GM12878 (cell line): Measurements from ENCODE around the gene GPAT3. TPM values are rescaled to one million over a fixed set of nuclear protein-coding genes. Genes with fewer than 3 reads are reported as not detected.
"Not testable (repeated sequence)": the region's sequence is repeated elsewhere in the genome, so short reads cannot be mapped to it uniquely, and the experiment has no call there.

ENCODE experiments used
- ATAC-seq: fragments of 200-7000 bp; cut with Tn5 transposase; 3 replicates; pipeline ENCODE4 v1.9.1; 2020; ENCODE audit warnings: mild to moderate bottlenecking, moderate library complexity
- BruUV-seq: library from RNA; stranded (reverse); fragments of 400-500 nt; replicated peaks from 2 replicates; lab custom pipeline; 2021; lab: Mats Ljungman, UMichigan
- CTCF ChIA-PET: fragments of 300-600 bp; sonication (Branson Sonifier 250); formaldehyde crosslinking; extraction: SDS; loops from one replicate; lab custom pipeline; 2021; ENCODE audit warnings: inconsistent platforms; lab: Yijun Ruan, JAX
- POLR2A ChIA-PET: fragments of 350-600 bp; formaldehyde crosslinking; extraction: SDS; loops from one replicate; lab custom pipeline; 2021; ENCODE audit warnings: inconsistent platforms; lab: Charles Lee
- RAD21 ChIA-PET: fragments of 300-600 bp; sonication (Branson Sonifier 250); formaldehyde crosslinking; loops from one replicate; lab custom pipeline; 2023; ENCODE audit warnings: antibody characterized with exemption; ENCODE audit not compliant: unreplicated experiment; lab: Charles Lee
- SMC1A ChIA-PET: fragments of 300-600 bp; sonication (Branson Sonifier 250); formaldehyde crosslinking; loops from one replicate; lab custom pipeline; 2023; ENCODE audit not compliant: unreplicated experiment, uncharacterized antibody; lab: Charles Lee
- DNase-seq: peaks from one replicate; pipeline ENCODE4 v3.0.0-alpha.2; 2011; ENCODE audit warnings: low read depth, low spot score
- FAIRE-seq: peaks from 3 replicates; lab custom pipeline; 2011; peaks lifted over from hg19 to GRCh38; lab: Jason Lieb, UNC
- H2AFZ ChIP-seq: 2 replicates; pipeline ENCODE4 v1.6.0; 2011; ENCODE audit warnings: low read depth, low read length, control low read depth; ENCODE audit not compliant: control insufficient read depth
- H3K27ac ChIP-seq: 2 replicates; pipeline ENCODE4 v1.5.1; 2011; ENCODE audit warnings: control low read depth; ENCODE audit not compliant: control insufficient read depth, insufficient read depth
- H3K27me3 ChIP-seq, 2 experiments: replicated peaks in 1 of 2; 2 replicates each; pipeline versions ENCODE4 v1.6.0 to v1.6.1; 2011; ENCODE audit warnings: low read length in 1 of 2; ENCODE audit not compliant: control insufficient read depth in 2 of 2, insufficient read depth in 2 of 2
- H3K36me3 ChIP-seq, 2 experiments: 2 replicates each; pipeline ENCODE4 v1.5.1; 2011; ENCODE audit warnings: low read length in 1 of 2; ENCODE audit not compliant: control insufficient read depth in 2 of 2, insufficient read depth in 2 of 2
- H3K4me1 ChIP-seq: 2 replicates; pipeline ENCODE4 v1.6.1; 2011; ENCODE audit warnings: mild to moderate bottlenecking, low read length, moderate library complexity, mixed read lengths; ENCODE audit not compliant: control insufficient read depth, insufficient read depth
- H3K4me2 ChIP-seq: 2 replicates; pipeline ENCODE4 v1.6.0; 2011; ENCODE audit warnings: control low read depth; ENCODE audit not compliant: control insufficient read depth, insufficient read depth
- H3K4me3 ChIP-seq: fragments of 200-600 bp; sonication (generic); 2 replicates; pipeline ENCODE4 v1.5.1; 2016
- H3K79me2 ChIP-seq: 2 replicates; pipeline ENCODE4 v1.6.0; 2011; ENCODE audit warnings: low read length; ENCODE audit not compliant: control insufficient read depth, insufficient read depth
- H3K9ac ChIP-seq: 2 replicates; pipeline ENCODE4 v1.8.0; 2011; ENCODE audit warnings: low read length, control low read depth, mixed read lengths; ENCODE audit not compliant: control insufficient read depth, insufficient read depth
- H3K9me3 ChIP-seq: replicated peaks from 3 replicates; pipeline ENCODE4 v1.5.1; 2011; ENCODE audit warnings: mild to moderate bottlenecking, low read length; ENCODE audit not compliant: control insufficient read depth, insufficient read depth
- H4K20me1 ChIP-seq: 2 replicates; pipeline ENCODE4 v1.6.0; 2011; ENCODE audit not compliant: control insufficient read depth, insufficient read depth
- IRF4 ChIP-seq: IDR thresholded peaks from 2 replicates; pipeline ENCODE4 v1.6.1; 2011; ENCODE audit warnings: low read depth, low read length
- PRDM15 ChIP-seq: fragments of 450-650 bp; formaldehyde crosslinking; IDR thresholded peaks from 2 replicates; pipeline ENCODE4 v1.4.0; 2020; ENCODE audit warnings: mild to moderate bottlenecking, moderate library complexity
- RAD21 ChIP-seq: IDR thresholded peaks from 2 replicates; pipeline ENCODE4 v1.6.1; 2011; ENCODE audit warnings: mild to moderate bottlenecking, low read depth, low read length, moderate library complexity; ENCODE audit not compliant: insufficient read depth
- RAD51 ChIP-seq: fragments of 450-650 bp; IDR thresholded peaks from 2 replicates; pipeline ENCODE4 v1.6.1; 2016; ENCODE audit warnings: moderate library complexity, mild to moderate bottlenecking, inconsistent platforms
- SREBF1 ChIP-seq: IDR thresholded peaks from 2 replicates; pipeline ENCODE4 v1.6.1; 2012; ENCODE audit warnings: mild to moderate bottlenecking, low read length
- TCF3 ChIP-seq: IDR thresholded peaks from 2 replicates; pipeline ENCODE4 v1.6.1; 2012; ENCODE audit warnings: low read depth, mild to moderate bottlenecking, low read length, borderline replicate concordance; ENCODE audit not compliant: insufficient read depth
- WRNIP1 ChIP-seq: IDR thresholded peaks from 2 replicates; pipeline ENCODE4 v1.6.1; 2011; ENCODE audit warnings: low read depth, low read length, improper control_type of control experiment, borderline replicate concordance
- ZNF217 ChIP-seq: fragments of 450-650 bp; IDR thresholded peaks from 2 replicates; pipeline ENCODE4 v1.6.1; 2017; ENCODE audit warnings: antibody characterized with exemption, mild to moderate bottlenecking
- WGBS: methylation state at CpG from one replicate; pipeline ENCODE4 v1.1.6; 2016; ENCODE audit warnings: low lambda C conversion rate; ENCODE audit not compliant: insufficient replicate concordance, insufficient coverage; ENCODE audit errors: missing lambda C conversion rate; 5-methylcytosine and 5-hydroxymethylcytosine counted together
- in situ Hi-C: fragments of 300-500 bp; cut with MboI; formaldehyde crosslinking; loops from 9 replicates; pipeline ENCODE4 v1.14.3; 2018; ENCODE audit warnings: mixed read lengths
- intact Hi-C: fragments of 100-400 bp; cut with micrococcal nuclease; formaldehyde crosslinking; loops from one replicate; pipeline ENCODE4 v1.14.2; 2022; ENCODE audit not compliant: unreplicated experiment
- polyA plus RNA-seq, 11 experiments: library from polyadenylated mRNA; depleted of rRNA in 4 of 11; unstranded in 6 of 11; stranded (reverse) in 5 of 11; fragments of >200 nt; fragmentation: Nextera tagmentation in 4 of 11; fragmentation: Illumina TruSeq in 1 of 11; extraction: Ambion mirVana in 4 of 11; extraction: Trizol in 1 of 11; gene quantifications; 1 replicate in 1 of 11; 2 replicates in 10 of 11; pipeline versions ENCODE4 v1.2.1 to v1.2.3, GENCODE V29; 2011 to 2016; ENCODE audit warnings: inconsistent platforms in 2 of 11, missing spikeins in 2 of 11, low read depth in 1 of 11
- total RNA-seq, 4 experiments: library from RNA; depleted of rRNA in 3 of 4; stranded (reverse); fragments of >200 nt in 3 of 4; fragmentation: Illumina TruSeq in 1 of 4; extraction: Trizol in 1 of 4; gene quantifications; 2 replicates each; pipeline versions ENCODE4 v1.2.1 to v1.2.3, GENCODE V29; 2013 to 2021
- TF ChIP-seq, protein P1 (sequence below): fragments of 450-650 bp; IDR thresholded peaks from 2 replicates; pipeline ENCODE4 v1.6.1; 2016; ENCODE audit warnings: mild to moderate bottlenecking

GPAT3 gene
- total and polyA plus RNA-seq, 10 of the 15 experiments (the other 5 are each of a cell fraction or from before 2014, with no cell fraction given) = 0.26 to 1.1 (median 0.52) TPM

- TF ChIP-seq PRDM15 (CRISPR knock-in tag) (no peak), WRNIP1 (no peak), ZNF217 (no peak), RAD51 (no peak), SREBF1 (no peak), RAD21 (no peak), TCF3 (no peak), IRF4 (no peak)
- TF ChIP-seq, protein P1, sequence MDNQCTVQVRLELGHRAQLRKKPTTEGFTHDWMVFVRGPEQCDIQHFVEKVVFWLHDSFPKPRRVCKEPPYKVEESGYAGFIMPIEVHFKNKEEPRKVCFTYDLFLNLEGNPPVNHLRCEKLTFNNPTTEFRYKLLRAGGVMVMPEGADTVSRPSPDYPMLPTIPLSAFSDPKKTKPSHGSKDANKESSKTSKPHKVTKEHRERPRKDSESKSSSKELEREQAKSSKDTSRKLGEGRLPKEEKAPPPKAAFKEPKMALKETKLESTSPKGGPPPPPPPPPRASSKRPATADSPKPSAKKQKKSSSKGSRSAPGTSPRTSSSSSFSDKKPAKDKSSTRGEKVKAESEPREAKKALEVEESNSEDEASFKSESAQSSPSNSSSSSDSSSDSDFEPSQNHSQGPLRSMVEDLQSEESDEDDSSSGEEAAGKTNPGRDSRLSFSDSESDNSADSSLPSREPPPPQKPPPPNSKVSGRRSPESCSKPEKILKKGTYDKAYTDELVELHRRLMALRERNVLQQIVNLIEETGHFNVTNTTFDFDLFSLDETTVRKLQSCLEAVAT = no peak
- TF ChIP-seq, all 136 proteins: peak for 0
Observed at GRCh38 chr4:83574247-83574646, 38.3 kb downstream of the GPAT3 start (continued).

GRCh38 chr4:83576237-83576636 lies 40.3 kb downstream of the GPAT3 start:
- SMC1A ChIA-PET, ATAC-seq, in situ Hi-C loops, H3K4me1 ChIP-seq, CTCF ChIA-PET, H3K79me2 ChIP-seq, H4K20me1 ChIP-seq, H3K4me2 ChIP-seq, H3K4me3 ChIP-seq, H2AFZ ChIP-seq, FAIRE-seq, intact Hi-C loops, H3K9me3 ChIP-seq, H3K27me3 ChIP-seq, BruUV-seq, DNase-seq, RAD21 ChIA-PET, H3K36me3 ChIP-seq, H3K27ac ChIP-seq, H3K9ac ChIP-seq: not testable (repeated sequence)
- POLR2A ChIA-PET = interaction anchor here (0.7 kb wide), 1 partner anchor 20 kb away, joined by 3 read pairs; no protein-coding TSS in a partner anchor
- WGBS = 90% methylated on average over 3 of the region's 3 CpGs
